GM21619 (cell line): Measurements from ENCODE around the gene KLHL29.

Source experiments
- ATAC-seq: cut with Tn5 transposase; IDR thresholded peaks from one replicate; pipeline ENCODE4 v1.9.1; 2021; ENCODE audit not compliant: unreplicated experiment

The KLHL29 gene

GRCh38 chr2:23640711-23641110, 255.7 kb downstream of the KLHL29 start:
- no peak for ATAC-seq

- no peak for ATAC-seq
Measured at GRCh38 chr2:23642516-23642915, 257.5 kb downstream of the KLHL29 start.

- ATAC-seq, result no peak
Measured at GRCh38 chr2:23645230-23645808, 260.3 kb downstream of the KLHL29 start.

GRCh38 chr2:23647563-23647962, 262.6 kb downstream of the KLHL29 start:
- ATAC-seq, result no peak

GRCh38 chr2:23649303-23649702, 264.3 kb downstream of the KLHL29 start:
- ATAC-seq, result no peak

GRCh38 chr2:23649819-23650218, 264.8 kb downstream of the KLHL29 start:
- no peak for ATAC-seq

- ATAC-seq, result no peak
Measured at GRCh38 chr2:23651187-23652080, 266.5 kb downstream of the KLHL29 start.

GRCh38 chr2:23653326-23653725, 268.3 kb downstream of the KLHL29 start:
- no peak for ATAC-seq

- ATAC-seq, result no peak
Measured at GRCh38 chr2:23654756-23655155, 269.8 kb downstream of the KLHL29 start.

- ATAC-seq, result no peak
Measured at GRCh38 chr2:23655934-23656596, 271.1 kb downstream of the KLHL29 start.

GRCh38 chr2:23656597-23656973, 271.6 kb downstream of the KLHL29 start:
- no peak for ATAC-seq

- ATAC-seq, result no peak
Measured at GRCh38 chr2:23657371-23657770, 272.4 kb downstream of the KLHL29 start.

GRCh38 chr2:23657934-23658333, 273.0 kb downstream of the KLHL29 start:
- ATAC-seq, result no peak

GRCh38 chr2:23658466-23658942, 273.5 kb downstream of the KLHL29 start:
- ATAC-seq, result no peak

GRCh38 chr2:23659328-23659727, 274.3 kb downstream of the KLHL29 start:
- ATAC-seq, result no peak

GRCh38 chr2:23659773-23660172, 274.8 kb downstream of the KLHL29 start:
- no peak for ATAC-seq

GRCh38 chr2:23660237-23660636, 275.3 kb downstream of the KLHL29 start:
- no peak for ATAC-seq

- no peak for ATAC-seq
Measured at GRCh38 chr2:23661276-23662050, 276.5 kb downstream of the KLHL29 start.

GRCh38 chr2:23662466-23662865, 277.5 kb downstream of the KLHL29 start:
- no peak for ATAC-seq

GRCh38 chr2:23662941-23663920, 278.3 kb downstream of the KLHL29 start:
- ATAC-seq, result no peak
